ENCODE data around the gene SPSB4. TPM values are rescaled to one million over a fixed set of nuclear protein-coding genes. Genes with fewer than 3 reads are reported as not detected.

Gene SPSB4
- total and polyA plus RNA-seq, 2 donors (not counting 1 experiment from before 2014, with no cell fraction given): not detected

DNA sequence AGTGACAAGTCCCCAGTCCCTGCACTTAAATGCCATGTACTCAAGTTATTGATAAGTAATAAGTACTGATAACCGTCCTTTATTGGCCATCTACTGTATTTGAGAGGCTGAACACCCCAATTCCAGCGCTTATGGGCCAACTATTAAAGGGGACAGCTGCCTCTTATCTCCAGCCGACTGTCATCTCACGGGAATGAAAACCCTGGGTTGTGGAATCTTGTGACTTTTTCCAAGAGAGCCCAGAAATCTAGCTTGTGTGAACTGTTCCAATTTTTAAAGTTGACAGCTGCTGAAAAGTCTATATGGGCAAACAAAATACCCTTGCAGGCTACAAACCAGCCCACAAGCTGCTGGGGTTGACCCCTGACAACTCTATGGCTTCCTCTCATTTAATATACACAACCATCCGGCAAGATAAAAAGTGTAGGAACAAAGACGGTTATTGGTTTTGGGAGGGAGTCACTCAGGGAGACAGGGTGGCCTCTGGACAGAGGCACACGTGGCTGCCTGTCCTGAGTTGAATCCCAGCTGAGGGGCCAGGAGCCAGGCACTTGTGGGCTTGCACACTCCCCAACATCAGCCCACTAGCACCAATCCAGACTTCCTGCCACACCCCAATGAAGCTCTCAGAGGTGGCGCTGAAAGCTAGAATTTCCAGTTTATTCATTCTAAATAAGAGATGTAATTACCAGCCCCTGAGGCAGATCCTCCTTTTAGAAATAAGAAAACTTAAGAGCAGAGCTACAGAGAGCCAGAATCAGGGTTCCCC, 16.2 kb downstream of the SPSB4 start:
- H3K4me1 ChIP-seq (ENCODE audit: control insufficient read depth in 2 of 2, insufficient read depth in 2 of 2, low read length in 2 of 2): no peaks in the 10 kb centered on the region
- H2AFZ ChIP-seq (ENCODE audit: insufficient read depth, low read depth, low read length, poor library complexity, severe bottlenecking): no peak overlapping the region
- DNase-seq (no peak), ATAC-seq (ENCODE audit: low read depth) (no peak)
- no peaks in the 10 kb centered on the region for H3K27me3 ChIP-seq (replicated peaks in 1 of 4; ENCODE audit: control extremely low read depth in 1 of 4, control insufficient read depth in 3 of 4, insufficient read depth in 4 of 4, low read length in 3 of 4)
- H3K9me3 Mint-ChIP-seq (ENCODE audit: insufficient read depth): no peaks in the 10 kb centered on the region
- H3K4me3 Mint-ChIP-seq: no peak overlapping the region
- H3K4me1 Mint-ChIP-seq: no peaks in the 10 kb centered on the region
- TF ChIP-seq, protein P1, sequence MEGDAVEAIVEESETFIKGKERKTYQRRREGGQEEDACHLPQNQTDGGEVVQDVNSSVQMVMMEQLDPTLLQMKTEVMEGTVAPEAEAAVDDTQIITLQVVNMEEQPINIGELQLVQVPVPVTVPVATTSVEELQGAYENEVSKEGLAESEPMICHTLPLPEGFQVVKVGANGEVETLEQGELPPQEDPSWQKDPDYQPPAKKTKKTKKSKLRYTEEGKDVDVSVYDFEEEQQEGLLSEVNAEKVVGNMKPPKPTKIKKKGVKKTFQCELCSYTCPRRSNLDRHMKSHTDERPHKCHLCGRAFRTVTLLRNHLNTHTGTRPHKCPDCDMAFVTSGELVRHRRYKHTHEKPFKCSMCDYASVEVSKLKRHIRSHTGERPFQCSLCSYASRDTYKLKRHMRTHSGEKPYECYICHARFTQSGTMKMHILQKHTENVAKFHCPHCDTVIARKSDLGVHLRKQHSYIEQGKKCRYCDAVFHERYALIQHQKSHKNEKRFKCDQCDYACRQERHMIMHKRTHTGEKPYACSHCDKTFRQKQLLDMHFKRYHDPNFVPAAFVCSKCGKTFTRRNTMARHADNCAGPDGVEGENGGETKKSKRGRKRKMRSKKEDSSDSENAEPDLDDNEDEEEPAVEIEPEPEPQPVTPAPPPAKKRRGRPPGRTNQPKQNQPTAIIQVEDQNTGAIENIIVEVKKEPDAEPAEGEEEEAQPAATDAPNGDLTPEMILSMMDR (IDR thresholded peaks at IDR 0.05): no peak
- no peak for TF ChIP-seq EZH2 (IDR thresholded peaks at IDR 0.05; ENCODE audit: borderline replicate concordance, insufficient read depth, low read depth, low read length, poor library complexity, severe bottlenecking)
- 70% methylated on average over 4 of the region's 8 CpGs for WGBS (ENCODE audit: insufficient coverage)
- intact Hi-C loops (cut with micrococcal nuclease): no loop called here
- no peak overlapping the region for H3K4me3 ChIP-seq (ENCODE audit: control extremely low read depth in 1 of 5, extremely low read depth in 1 of 5, insufficient read depth in 1 of 5, low read depth in 2 of 5, low read length in 4 of 5)
- H3K27ac ChIP-seq (ENCODE audit: low read length in 2 of 2): no peak overlapping the region
- no peak overlapping the region for H3K27ac Mint-ChIP-seq
- POLR2A ChIA-PET: no interaction called here
- no peaks in the 10 kb centered on the region for H3K79me2 ChIP-seq (ENCODE audit: control insufficient read depth, insufficient read depth, low read length)
- no peak overlapping the region for H3K9ac ChIP-seq (ENCODE audit: low read length)
- H3K4me2 ChIP-seq (replicated peaks; ENCODE audit: low read depth, low read length, poor library complexity, severe bottlenecking): no peak overlapping the region
- peaks cover 0 to 4% (median 0%) of the 10 kb centered on the region in 3 donors for H3K9me3 ChIP-seq (ENCODE audit: control extremely low read depth in 1 of 3, control insufficient read depth in 2 of 3, insufficient read depth in 1 of 3, low read length in 2 of 3)
- no peaks in the 10 kb centered on the region for H4K20me1 ChIP-seq (ENCODE audit: control insufficient read depth, insufficient read depth, low read length, poor library complexity, severe bottlenecking)
- H3K27me3 Mint-ChIP-seq: peaks cover 10% of the 10 kb centered on the region
- no peaks in the 10 kb centered on the region for H3K36me3 ChIP-seq (replicated peaks in 1 of 2; ENCODE audit: control extremely low read depth in 1 of 2, control insufficient read depth in 1 of 2, extremely low read depth in 1 of 2, insufficient read depth in 2 of 2, low read length in 1 of 2)
- CTCF ChIA-PET: no interaction called here

DNA sequence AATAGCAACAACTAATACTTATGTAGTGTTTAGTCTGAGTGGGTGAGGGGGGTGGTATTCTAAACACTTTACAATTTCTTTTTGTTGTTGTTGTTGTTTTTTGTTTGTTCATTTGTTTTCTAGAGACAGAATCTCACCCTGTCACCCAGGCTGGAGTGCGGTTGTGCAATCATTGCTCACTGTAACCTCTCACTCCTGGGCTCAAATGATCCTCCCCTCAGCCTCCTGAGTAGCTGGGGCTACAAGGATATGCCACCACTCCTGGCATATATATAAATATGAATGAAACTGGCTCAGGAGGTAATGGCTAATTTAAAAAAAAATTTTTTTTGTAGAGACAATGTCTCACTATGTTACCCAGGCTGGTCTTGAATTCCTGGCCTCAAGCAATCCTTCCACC, 19.1 kb downstream of the SPSB4 start:
- Mint-ChIP-seq H3K27ac (no peak overlapping the region), H3K27me3 (peaks cover 5% of the 10 kb centered on the region), H3K4me3 (no peak overlapping the region), H3K9me3 (ENCODE audit: insufficient read depth) (no peaks in the 10 kb centered on the region), H3K4me1 (no peaks in the 10 kb centered on the region)
- intact Hi-C loops (cut with micrococcal nuclease): no loop called here
- Histone ChIP-seq H3K4me3 (ENCODE audit: control extremely low read depth in 1 of 5, extremely low read depth in 1 of 5, insufficient read depth in 1 of 5, low read depth in 2 of 5, low read length in 4 of 5) (no peak overlapping the region), H3K27ac (ENCODE audit: low read length in 2 of 2) (no peak overlapping the region), H3K9ac (ENCODE audit: low read length) (no peak overlapping the region), H3K36me3 (replicated peaks in 1 of 2; ENCODE audit: control extremely low read depth in 1 of 2, control insufficient read depth in 1 of 2, extremely low read depth in 1 of 2, insufficient read depth in 2 of 2, low read length in 1 of 2) (no peaks in the 10 kb centered on the region), H3K4me1 (ENCODE audit: control insufficient read depth in 2 of 2, insufficient read depth in 2 of 2, low read length in 2 of 2) (no peaks in the 10 kb centered on the region), H3K27me3 (replicated peaks in 1 of 4; ENCODE audit: control extremely low read depth in 1 of 4, control insufficient read depth in 3 of 4, insufficient read depth in 4 of 4, low read length in 3 of 4) (no peaks in the 10 kb centered on the region), H4K20me1 (ENCODE audit: control insufficient read depth, insufficient read depth, low read length, poor library complexity, severe bottlenecking) (no peaks in the 10 kb centered on the region), H3K79me2 (ENCODE audit: control insufficient read depth, insufficient read depth, low read length) (no peaks in the 10 kb centered on the region), H3K9me3 (ENCODE audit: control extremely low read depth in 1 of 3, control insufficient read depth in 2 of 3, insufficient read depth in 1 of 3, low read length in 2 of 3) (peaks cover 0 to 4% (median 0%) of the 10 kb centered on the region in 3 donors), H2AFZ (ENCODE audit: insufficient read depth, low read depth, low read length, poor library complexity, severe bottlenecking) (no peak overlapping the region), H3K4me2 (replicated peaks; ENCODE audit: low read depth, low read length, poor library complexity, severe bottlenecking) (no peak overlapping the region)
- CTCF ChIA-PET: no interaction called here
- no peak for ATAC-seq (ENCODE audit: low read depth)
- WGBS (ENCODE audit: insufficient coverage): no CpG with 5 or more reads among the region's 1 CpG
- TF ChIP-seq, protein P1 (IDR thresholded peaks at IDR 0.05): no peak
- no peak for TF ChIP-seq EZH2 (IDR thresholded peaks at IDR 0.05; ENCODE audit: borderline replicate concordance, insufficient read depth, low read depth, low read length, poor library complexity, severe bottlenecking)
- POLR2A ChIA-PET: no interaction called here
- DNase-seq: no peak
